Measurements from ENCODE around the gene S100A10. TPM values are rescaled to one million over a fixed set of nuclear protein-coding genes. Genes with fewer than 3 reads are reported as not detected.

Gene S100A10
- total RNA-seq, 1 experiment from 2014 or later = 1,694 TPM

DNA sequence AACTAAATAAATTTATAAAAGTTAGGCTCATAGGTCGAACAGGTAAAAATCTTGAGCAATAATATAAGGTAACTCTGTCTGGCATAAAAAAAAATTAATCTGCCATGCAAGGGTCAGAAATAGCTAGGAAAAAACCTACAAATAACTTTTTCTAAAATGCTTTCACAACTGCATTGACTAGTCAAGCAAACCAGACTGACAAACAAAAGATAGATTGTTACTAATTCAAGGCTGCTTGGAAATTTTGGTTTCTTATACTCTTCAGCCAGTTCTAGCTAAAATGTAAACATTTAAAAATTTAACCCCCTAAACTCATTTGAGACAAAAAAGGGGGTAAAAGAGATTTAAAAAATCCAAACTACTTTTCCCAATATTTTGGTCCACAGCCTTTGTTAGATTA lies 40.8 kb downstream of the S100A10 start:
- H3K4me1 Mint-ChIP-seq (ENCODE audit: insufficient read depth, unreplicated experiment) = peaks cover 6% of the 10 kb centered on the region
- ChIA-PET POLR2A (interaction anchor here (0.7 to 1.9 kb wide), 7 partner anchors 14 to 195 kb away, joined by 3 to 6 read pairs (median 3); partner anchors contain the start of gene S100A10), CTCF (interaction anchor here (0.7 to 1.8 kb wide), 6 partner anchors 15 to 49 kb away, joined by 3 to 9 read pairs (median 4); no protein-coding TSS in a partner anchor)
- BruUV-seq (replicated peaks) = no TSS peak
- no peaks in the 10 kb centered on the region for H3K27me3 Mint-ChIP-seq (ENCODE audit: insufficient read depth, unreplicated experiment)
- no peak for TF ChIP-seq CTCF (IDR thresholded peaks at IDR 0.05; ENCODE audit: unreplicated experiment)
- no peaks in the 10 kb centered on the region for H3K9me3 Mint-ChIP-seq (ENCODE audit: unreplicated experiment)
- intact Hi-C loops (cut with micrococcal nuclease) = no loop called here
- DNase-seq (ENCODE audit: unreplicated experiment) = no peak
- H3K36me3 Mint-ChIP-seq (ENCODE audit: insufficient read depth, unreplicated experiment) = no peaks in the 10 kb centered on the region
- no peak overlapping the region for H3K4me3 Mint-ChIP-seq (ENCODE audit: unreplicated experiment)
- no peak overlapping the region for H3K27ac Mint-ChIP-seq (ENCODE audit: low read depth, unreplicated experiment)

DNA sequence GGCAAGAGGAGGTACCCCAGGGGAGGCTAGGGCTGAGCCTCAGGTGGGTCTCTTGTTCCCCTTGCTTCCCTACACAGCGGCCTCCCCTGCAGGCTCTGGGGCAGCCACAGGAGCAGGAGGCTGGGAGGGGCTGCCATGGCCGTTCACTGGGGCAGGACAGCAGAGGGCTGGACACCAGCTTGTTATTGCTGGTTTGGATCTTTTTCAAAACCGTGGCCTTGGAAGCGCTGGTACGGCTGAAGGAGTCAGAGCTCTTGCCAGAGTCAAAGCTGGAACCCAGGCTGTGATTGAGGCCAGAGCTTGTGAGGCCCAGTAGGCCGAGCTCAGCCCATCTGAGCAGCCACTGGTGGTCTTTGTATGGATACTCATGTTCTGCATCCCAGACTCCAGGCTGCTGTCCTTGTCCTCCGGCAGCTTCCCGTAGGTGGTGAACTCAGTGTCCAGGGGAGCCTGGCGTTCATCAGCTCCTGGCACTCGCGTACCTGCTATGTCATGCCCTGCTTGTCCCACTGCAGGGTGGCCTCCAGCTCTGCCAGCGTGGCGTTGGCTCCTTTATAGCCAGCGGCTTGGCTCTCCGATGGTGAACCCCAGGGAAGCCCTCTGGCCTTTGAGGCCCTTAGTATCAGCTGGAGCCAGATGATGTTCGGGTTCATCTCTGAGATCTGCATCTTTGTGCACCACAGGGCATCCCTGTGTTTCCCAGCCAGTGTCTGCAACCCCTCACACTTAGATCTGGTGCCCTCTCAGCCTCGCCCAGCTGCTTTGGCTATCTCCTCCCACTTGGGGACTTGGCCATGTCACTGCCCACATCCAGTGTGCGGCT lies 44.1 kb downstream of the S100A10 start:
- Mint-ChIP-seq H3K27me3 (ENCODE audit: insufficient read depth, unreplicated experiment) (no peaks in the 10 kb centered on the region), H3K4me3 (ENCODE audit: unreplicated experiment) (no peak overlapping the region), H3K9me3 (ENCODE audit: unreplicated experiment) (no peaks in the 10 kb centered on the region), H3K4me1 (ENCODE audit: insufficient read depth, unreplicated experiment) (peaks cover 26% of the 10 kb centered on the region), H3K36me3 (ENCODE audit: insufficient read depth, unreplicated experiment) (peaks cover 9% of the 10 kb centered on the region), H3K27ac (ENCODE audit: low read depth, unreplicated experiment) (no peak overlapping the region)
- TF ChIP-seq CTCF (IDR thresholded peaks at IDR 0.05; ENCODE audit: unreplicated experiment) = no peak
- intact Hi-C loops (cut with micrococcal nuclease) = no loop called here
- ChIA-PET POLR2A (interaction anchor here (1.0 to 3.0 kb wide), 3 partner anchors 18 to 43 kb away, joined by 3 to 12 read pairs (median 4); partner anchors contain the start of gene S100A10), CTCF (interaction anchor here (0.5 to 3.5 kb wide), 19 partner anchors 15 to 86 kb away, joined by 3 to 20 read pairs (median 4); no protein-coding TSS in a partner anchor)
- DNase-seq (ENCODE audit: unreplicated experiment) = no peak
- BruUV-seq (replicated peaks) = no TSS peak

DNA sequence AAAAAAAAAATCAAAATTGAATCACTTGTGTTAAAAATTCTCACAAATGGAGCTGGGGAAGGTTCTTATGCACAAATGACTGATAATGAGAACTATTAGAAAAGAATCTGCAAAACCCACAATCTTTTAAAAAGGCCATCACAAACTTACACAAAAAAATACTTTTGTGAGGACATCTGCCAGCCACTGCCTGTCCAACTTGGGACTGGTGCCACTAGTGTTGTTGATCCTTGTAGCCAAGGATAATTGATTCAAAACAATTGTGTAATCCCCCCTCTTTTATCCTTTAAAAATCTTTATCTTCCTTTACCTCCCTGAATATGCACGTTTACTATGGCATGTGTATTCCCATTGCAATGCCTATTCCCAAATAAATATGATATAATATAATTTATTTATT lies 45.2 kb downstream of the S100A10 start:
- Mint-ChIP-seq H3K27ac (ENCODE audit: low read depth, unreplicated experiment) (no peak overlapping the region), H3K9me3 (ENCODE audit: unreplicated experiment) (no peaks in the 10 kb centered on the region), H3K4me1 (ENCODE audit: insufficient read depth, unreplicated experiment) (peaks cover 26% of the 10 kb centered on the region), H3K27me3 (ENCODE audit: insufficient read depth, unreplicated experiment) (no peaks in the 10 kb centered on the region), H3K36me3 (ENCODE audit: insufficient read depth, unreplicated experiment) (peaks cover 9% of the 10 kb centered on the region), H3K4me3 (ENCODE audit: unreplicated experiment) (no peak overlapping the region)
- POLR2A ChIA-PET = interaction anchor here (3.0 kb wide), 1 partner anchor 44 kb away, joined by 12 read pairs; the partner anchor contains the start of gene S100A10
- CTCF ChIA-PET = interaction anchor here (0.6 to 3.5 kb wide), 9 partner anchors 14 to 587 kb away, joined by 3 to 20 read pairs (median 4); no protein-coding TSS in a partner anchor
- DNase-seq (ENCODE audit: unreplicated experiment) = no peak
- BruUV-seq (replicated peaks) = no TSS peak
- TF ChIP-seq CTCF (IDR thresholded peaks at IDR 0.05; ENCODE audit: unreplicated experiment) = no peak
- intact Hi-C loops (cut with micrococcal nuclease) = no loop called here

DNA sequence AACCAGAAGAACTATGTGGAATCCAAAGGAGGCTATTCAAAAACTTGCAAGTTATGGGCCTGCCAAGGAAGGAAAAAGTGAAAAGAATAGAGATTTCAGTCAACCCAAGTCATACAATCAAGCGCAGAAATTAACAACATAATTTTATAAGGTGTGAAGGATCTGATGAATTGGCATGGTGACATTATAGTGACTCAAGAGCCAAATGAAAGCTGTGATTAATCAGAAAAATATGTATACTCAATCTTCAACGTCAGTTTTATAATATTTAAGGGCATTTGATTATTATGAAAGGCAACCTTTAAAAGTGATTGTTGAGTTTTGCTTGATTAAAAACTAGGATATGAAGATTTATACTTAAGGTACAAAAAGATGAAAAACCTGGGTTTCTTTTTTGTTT lies 46.5 kb downstream of the S100A10 start:
- BruUV-seq (replicated peaks) = no TSS peak
- intact Hi-C loops (cut with micrococcal nuclease) = loop anchor here (2.0 kb wide), 1 partner anchor 22 kb away; no protein-coding TSS in a partner anchor
- POLR2A ChIA-PET = interaction anchor here (0.6 to 4.0 kb wide), 23 partner anchors 7 to 337 kb away, joined by 3 to 230 read pairs (median 7); partner anchors contain the start of genes S100A10, S100A11 and THEM4
- Mint-ChIP-seq H3K36me3 (ENCODE audit: insufficient read depth, unreplicated experiment) (peaks cover 9% of the 10 kb centered on the region), H3K4me1 (ENCODE audit: insufficient read depth, unreplicated experiment) (peaks cover 26% of the 10 kb centered on the region), H3K27me3 (ENCODE audit: insufficient read depth, unreplicated experiment) (no peaks in the 10 kb centered on the region), H3K4me3 (ENCODE audit: unreplicated experiment) (peak overlapping the region; percentile 16), H3K27ac (ENCODE audit: low read depth, unreplicated experiment) (peak overlapping the region; percentile 99), H3K9me3 (ENCODE audit: unreplicated experiment) (no peaks in the 10 kb centered on the region)
- CTCF ChIA-PET = interaction anchor here (0.6 to 4.1 kb wide), 12 partner anchors 11 to 80 kb away, joined by 3 to 55 read pairs (median 3); no protein-coding TSS in a partner anchor
- no peak for TF ChIP-seq CTCF (IDR thresholded peaks at IDR 0.05; ENCODE audit: unreplicated experiment)
- DNase-seq (ENCODE audit: unreplicated experiment) = no peak

Measured in MCF 10A (cell line).